Renal pelvis (tissue), 4 donors: ENCODE measurements around the gene GP1BB. TPM values are rescaled to one million over a fixed set of nuclear protein-coding genes. Genes with fewer than 3 reads are reported as not detected.

Experiments
- DNase-seq: peaks from one replicate; pipeline ENCODE4 v3.0.0-alpha.2; 2013
- polyA plus RNA-seq, 3 donors: library from polyadenylated mRNA; unstranded; fragments of 120-200 nt; gene quantifications; one replicate each; pipeline ENCODE4 v1.2.1, GENCODE V29; 2013; ENCODE audit not compliant: insufficient read length in 3 of 3

GP1BB gene
- polyA plus RNA-seq, 3 donors, result 1.1 to 6.4 (median 4.8) TPM

GRCh38 chr22:19753996-19754700, 30.8 kb downstream of the GP1BB start:
- no peak for DNase-seq

- no peak for DNase-seq
Observed at GRCh38 chr22:19754701-19755144, 31.4 kb downstream of the GP1BB start.

- DNase-seq, result no peak
Observed at GRCh38 chr22:19755145-19755710, 31.9 kb downstream of the GP1BB start.

GRCh38 chr22:19755722-19756287, 32.5 kb downstream of the GP1BB start:
- no peak for DNase-seq

GRCh38 chr22:19756288-19757128, 33.2 kb downstream of the GP1BB start:
- DNase-seq, result no peak

GRCh38 chr22:19757140-19757984, 34.0 kb downstream of the GP1BB start:
- no peak for DNase-seq

GRCh38 chr22:19757985-19758895, 34.9 kb downstream of the GP1BB start:
- DNase-seq, result no peak

- no peak for DNase-seq
Observed at GRCh38 chr22:19758896-19759426, 35.6 kb downstream of the GP1BB start.

- DNase-seq, result no peak
Observed at GRCh38 chr22:19759427-19760057, 36.2 kb downstream of the GP1BB start.

GRCh38 chr22:19760058-19760950, 37.0 kb downstream of the GP1BB start, which contains the start of gene TBX1:
Gene TBX1, plus strand, starts transcription at chr22:19760778. Its CDS starts 66 bp downstream, at chr22:19760844.
- DNase-seq, result no peak

- no peak for DNase-seq
Observed at GRCh38 chr22:19760951-19761724, 37.8 kb downstream of the GP1BB start.

- no peak for DNase-seq
Observed at GRCh38 chr22:19761725-19762567, 38.6 kb downstream of the GP1BB start.

- no peak for DNase-seq
Observed at GRCh38 chr22:19762568-19763457, 39.5 kb downstream of the GP1BB start.

- DNase-seq, result no peak
Observed at GRCh38 chr22:19763458-19764298, 40.3 kb downstream of the GP1BB start.

- DNase-seq, result no peak
Observed at GRCh38 chr22:19764299-19764593, 40.9 kb downstream of the GP1BB start.
